Gastrocnemius medialis (tissue), 4 donors: ENCODE measurements around the gene TMEM119. TPM values are rescaled to one million over a fixed set of nuclear protein-coding genes. Genes with fewer than 3 reads are reported as not detected.

Source experiments
- ATAC-seq, 2 donors: fragments of 150-250 bp; one replicate each; pipeline ENCODE4 v1.9.1; 2016
- DNase-seq, 2 donors: peaks; one replicate each; pipeline ENCODE4 v3.0.0-alpha.2; 2019
- H3K27ac ChIP-seq, 4 donors: fragments of 200-600 bp; sonication (generic); 1 replicate in 1 of 4; 2 replicates in 3 of 4; pipeline ENCODE4 v1.5.1; 2016 to 2018; ENCODE audit warnings: mild to moderate bottlenecking in 2 of 4, moderate library complexity in 1 of 4
- H3K27me3 ChIP-seq, 3 donors: fragments of 200-600 bp; sonication (generic) in 2 of 3; 1 replicate in 1 of 3; 2 replicates in 2 of 3; pipeline versions ENCODE4 v1.5.1 to v1.6.0; 2016 to 2019; ENCODE audit warnings: mild to moderate bottlenecking in 1 of 3, moderate library complexity in 1 of 3
- H3K36me3 ChIP-seq, 2 donors: fragments of 200-600 bp; sonication (generic) in 1 of 2; one replicate each; pipeline ENCODE4 v1.5.1; 2017 to 2018
- H3K4me1 ChIP-seq, 2 donors: fragments of 200-600 bp; sonication (generic) in 1 of 2; one replicate each; pipeline ENCODE4 v1.5.1; 2016 to 2017; ENCODE audit warnings: mild to moderate bottlenecking in 2 of 2
- H3K4me3 ChIP-seq, 4 donors: fragments of 200-600 bp; sonication (generic) in 3 of 4; 1 replicate in 1 of 4; 2 replicates in 3 of 4; pipeline ENCODE4 v1.5.1; 2016 to 2019; ENCODE audit warnings: mild to moderate bottlenecking in 2 of 4
- H3K9me3 ChIP-seq, 3 donors: fragments of 200-600 bp; sonication (generic) in 2 of 3; 1 replicate in 1 of 3; 2 replicates in 2 of 3; pipeline ENCODE4 v1.5.1; 2016 to 2019
- CTCF ChIP-seq, 5 experiments: fragments of 450-650 bp in 3 of 5; fragments of 200-600 bp in 2 of 5; sonication (generic) in 2 of 5; IDR thresholded peaks in 4 of 5; conservative IDR thresholded peaks in 1 of 5; 1 replicate in 4 of 5; 2 replicates in 1 of 5; pipeline ENCODE4 v1.5.1; 2016 to 2019; ENCODE audit warnings: antibody characterized with exemption in 5 of 5, mild to moderate bottlenecking in 3 of 5, moderate library complexity in 3 of 5
- POLR2A ChIP-seq, 2 donors: fragments of 450-650 bp; IDR thresholded peaks; one replicate each; pipeline ENCODE4 v1.6.1; 2017; ENCODE audit warnings: antibody characterized with exemption in 2 of 2, mild to moderate bottlenecking in 2 of 2, moderate library complexity in 2 of 2
- in situ Hi-C, 4 donors: fragments of 200-750 bp; cut with MboI; loops; one replicate each; pipeline versions ENCODE4 v1.15.0 to v1.8.0; 2017; ENCODE audit warnings: low sequenced_read_pairs in 4 of 4
- intact Hi-C: fragments of 100-400 bp; cut with DNase I; formaldehyde crosslinking; loops from one replicate; pipeline ENCODE4 v1.15.1; 2023; ENCODE audit warnings: low total_unique reads
- total RNA-seq, 4 donors: library from RNA; depleted of rRNA; stranded (reverse); fragments of >200 nt; gene quantifications; one replicate each; pipeline versions ENCODE4 v1.1.0 to v1.2.3, GENCODE V29; 2016

Gene TMEM119
- total RNA-seq, 4 donors from 2014 or later: 0.85 TPM; not detected in 3

GRCh38 chr12:108643941-108644810, 46.3 kb upstream of the TMEM119 start:
- intact Hi-C loops: no loop called here
- Histone ChIP-seq H3K9me3 (no peaks in the 10 kb centered on the region), H3K4me3 (no peak overlapping the region), H3K27ac (peak overlapping the region; percentile 16 to 60 (median 36)), H3K27me3 (no peaks in the 10 kb centered on the region), H3K36me3 (peaks cover 0 to 45% of the 10 kb centered on the region in 2 donors), H3K4me1 (peaks cover 24 to 34% of the 10 kb centered on the region in 2 donors)
- DNase-seq: peak; percentile 53 to 67
- peak; percentile 58 to 67 for ATAC-seq
- in situ Hi-C loops: loop anchor here (25.0 kb wide), 2 partner anchors 318 to 443 kb away; partner anchors contain the start of genes ALKBH2 (in 2 of the 4) and UNG (in 2 of the 4)
- TF ChIP-seq POLR2A (IDR thresholded peaks at IDR 0.05) (no peak), CTCF (IDR thresholded peaks at IDR 0.05 in 4 of 5, conservative IDR thresholded peaks at IDR 0.05 in 1 of 5) (no peak)

GRCh38 chr12:108642899-108643654, 45.2 kb upstream of the TMEM119 start:
- H3K27ac ChIP-seq: peak overlapping the region in 3 of 4 donors; percentile 16 to 55 (median 26)
- in situ Hi-C loops (loop anchor here (25.0 kb wide), 2 partner anchors 319 to 444 kb away; partner anchors contain the start of genes ALKBH2 (in 2 of the 4) and UNG (in 2 of the 4)), intact Hi-C loops (no loop called here)
- no peaks in the 10 kb centered on the region for H3K9me3 ChIP-seq
- H3K27me3 ChIP-seq: peaks cover 0 to 4% (median 0%) of the 10 kb centered on the region in 3 donors
- no peak for DNase-seq
- peaks cover 30 to 41% of the 10 kb centered on the region in 2 donors for H3K4me1 ChIP-seq
- TF ChIP-seq POLR2A (IDR thresholded peaks at IDR 0.05) (no peak), CTCF (IDR thresholded peaks at IDR 0.05 in 4 of 5, conservative IDR thresholded peaks at IDR 0.05 in 1 of 5) (no peak)
- no peak for ATAC-seq
- no peak overlapping the region for H3K4me3 ChIP-seq
- peaks cover 0 to 34% of the 10 kb centered on the region in 2 donors for H3K36me3 ChIP-seq

GRCh38 chr12:108642269-108642870, 44.5 kb upstream of the TMEM119 start:
- H3K4me1 ChIP-seq: peaks cover 36 to 43% of the 10 kb centered on the region in 2 donors
- intact Hi-C loops: no loop called here
- peaks cover 0 to 5% (median 0%) of the 10 kb centered on the region in 3 donors for H3K27me3 ChIP-seq
- in situ Hi-C loops: loop anchor here (25.0 kb wide), 2 partner anchors 320 to 445 kb away; partner anchors contain the start of genes ALKBH2 (in 2 of the 4) and UNG (in 2 of the 4)
- ATAC-seq (no peak), DNase-seq (peak in 1 of 2 donors; percentile 31)
- no peaks in the 10 kb centered on the region for H3K9me3 ChIP-seq
- TF ChIP-seq CTCF (IDR thresholded peaks at IDR 0.05 in 4 of 5, conservative IDR thresholded peaks at IDR 0.05 in 1 of 5): no peak
- no peak for TF ChIP-seq POLR2A (IDR thresholded peaks at IDR 0.05)
- no peak overlapping the region for H3K4me3 ChIP-seq
- H3K27ac ChIP-seq: peak overlapping the region; percentile 2 to 33 (median 8)
- H3K36me3 ChIP-seq: peaks cover 0 to 29% of the 10 kb centered on the region in 2 donors
